Adipocyte (in vitro differentiated cells): ENCODE measurements around the gene TEAD2.

Experiments
- DNase-seq: peaks from one replicate; pipeline ENCODE4 v3.0.0-alpha.2; 2015; ENCODE audit warnings: low read depth
- H3K27me3 ChIP-seq: replicated peaks from 2 replicates; pipeline ENCODE4 v1.7.0; 2013; ENCODE audit warnings: mild to moderate bottlenecking, low read length, moderate library complexity; ENCODE audit not compliant: control insufficient read depth, insufficient read depth
- H3K36me3 ChIP-seq: 2 replicates; pipeline ENCODE4 v1.7.0; 2013; ENCODE audit warnings: low read length, mild to moderate bottlenecking, moderate library complexity; ENCODE audit not compliant: control insufficient read depth, insufficient read depth, severe bottlenecking
- H3K4me1 ChIP-seq: 2 replicates; pipeline ENCODE4 v1.7.0; 2013; ENCODE audit warnings: mild to moderate bottlenecking, low read length, moderate library complexity; ENCODE audit not compliant: control insufficient read depth, insufficient read depth
- H3K4me3 ChIP-seq: 2 replicates; pipeline ENCODE4 v1.7.0; 2013; ENCODE audit warnings: mild to moderate bottlenecking, low read length, moderate library complexity
- H3K9ac ChIP-seq: 2 replicates; pipeline ENCODE4 v1.7.0; 2013; ENCODE audit warnings: mild to moderate bottlenecking, low read length, moderate library complexity
- H3K9me3 ChIP-seq: 2 replicates; pipeline ENCODE4 v1.7.0; 2013; ENCODE audit warnings: mild to moderate bottlenecking, low read length, moderate library complexity; ENCODE audit not compliant: control insufficient read depth

Gene TEAD2

GRCh38 chr19:49361438-49362047, 673 bp downstream of the TEAD2 start:
- peaks cover 10% of the 10 kb centered on the region for H3K36me3 ChIP-seq
- peak overlapping the region; percentile 93 for H3K9ac ChIP-seq

DNA sequence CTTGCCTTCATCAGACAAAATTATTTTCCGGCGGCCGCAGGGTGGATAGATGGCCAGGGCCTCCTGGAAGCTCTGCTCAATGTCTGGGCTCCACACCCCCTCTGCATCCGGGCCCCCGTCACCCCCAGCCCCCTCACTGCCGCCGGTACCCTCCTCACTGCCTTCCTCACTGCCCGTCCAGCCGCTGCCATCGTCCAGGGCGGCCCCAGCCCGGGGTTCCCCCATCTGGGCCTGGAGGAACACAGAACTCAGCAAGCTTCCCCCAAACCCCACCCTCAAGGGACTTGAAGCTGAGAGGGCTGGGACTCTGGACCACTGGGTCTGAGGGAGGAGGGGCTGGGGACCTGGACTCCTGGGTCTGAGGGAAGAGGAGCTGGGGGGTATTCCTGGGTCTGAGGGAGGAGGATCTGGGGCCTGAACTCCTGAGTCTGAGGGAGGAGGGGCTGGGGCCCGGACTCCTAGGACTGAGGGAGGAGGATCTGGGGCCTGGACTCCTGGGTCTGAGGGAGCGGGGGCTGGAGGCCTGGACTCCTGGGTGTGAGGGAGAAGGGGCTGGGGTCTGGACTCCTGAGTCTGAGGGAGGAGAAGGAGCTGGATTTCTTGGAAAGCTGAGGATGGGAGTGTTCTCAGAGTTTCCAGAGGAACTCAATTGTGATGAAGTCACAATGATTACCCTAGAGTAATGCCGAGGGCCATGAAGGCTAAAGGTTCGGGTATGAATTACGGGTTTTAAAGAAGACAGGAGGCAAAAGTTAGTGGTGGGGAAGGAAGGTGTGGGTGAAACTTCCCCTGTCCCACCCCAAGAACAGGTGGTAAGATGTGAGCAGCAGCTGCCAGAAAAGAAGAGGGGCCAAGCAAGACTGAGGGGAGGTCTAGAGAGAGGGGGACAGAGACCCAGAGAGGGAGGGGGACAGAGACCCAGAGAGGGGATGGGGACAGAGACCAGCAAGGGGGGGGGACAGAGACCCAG, 2.1 kb downstream of the TEAD2 start:
- H3K36me3 ChIP-seq, result peaks cover 12% of the 10 kb centered on the region
- peaks cover 13% of the 10 kb centered on the region for H3K4me1 ChIP-seq
- H3K27me3 ChIP-seq, result no peaks in the 10 kb centered on the region
- H3K4me3 ChIP-seq, result no peak overlapping the region
- no peaks in the 10 kb centered on the region for H3K9me3 ChIP-seq
- peak; percentile 2 for DNase-seq
- no peak overlapping the region for H3K9ac ChIP-seq

More at GRCh38 chr19:49361438-49362047, 673 bp downstream of the TEAD2 start:
- Histone ChIP-seq H3K4me3 (peak overlapping the region; percentile 90), H3K27me3 (no peaks in the 10 kb centered on the region), H3K9me3 (no peaks in the 10 kb centered on the region), H3K4me1 (peaks cover 13% of the 10 kb centered on the region)
- DNase-seq, result peak; percentile 94

DNA sequence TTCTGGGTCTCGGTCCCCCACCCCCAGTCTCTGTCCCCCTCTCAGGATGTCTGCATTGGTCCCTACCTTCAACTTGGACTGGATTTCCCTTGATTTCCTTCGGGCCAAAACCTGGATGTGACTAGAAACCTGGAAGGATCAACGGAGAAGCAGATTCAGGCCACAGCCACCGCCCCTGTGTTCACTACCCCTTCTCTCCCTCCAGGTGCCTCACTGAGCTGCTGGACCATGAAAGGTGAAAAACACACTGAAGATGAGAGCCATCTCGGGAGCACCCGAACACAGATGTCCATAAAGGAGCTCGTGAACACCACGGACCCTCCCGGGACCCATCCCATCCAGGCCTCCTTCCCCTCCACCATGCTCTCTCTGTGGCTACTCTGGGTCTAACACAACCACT, 5.0 kb downstream of the TEAD2 start:
- no peak overlapping the region for H3K9ac ChIP-seq
- peaks cover 4% of the 10 kb centered on the region for H3K4me1 ChIP-seq
- no peaks in the 10 kb centered on the region for H3K9me3 ChIP-seq
- DNase-seq, result no peak
- H3K27me3 ChIP-seq, result no peaks in the 10 kb centered on the region
- peaks cover 30% of the 10 kb centered on the region for H3K36me3 ChIP-seq
- no peak overlapping the region for H3K4me3 ChIP-seq

- no peaks in the 10 kb centered on the region for H3K9me3 ChIP-seq
- H3K27me3 ChIP-seq, result no peaks in the 10 kb centered on the region
- no peak overlapping the region for H3K9ac ChIP-seq
- no peak overlapping the region for H3K4me3 ChIP-seq
- H3K4me1 ChIP-seq, result peaks cover 4% of the 10 kb centered on the region
- no peak for DNase-seq
- H3K36me3 ChIP-seq, result peaks cover 32% of the 10 kb centered on the region
Measured at GRCh38 chr19:49356382-49356781, 5.8 kb downstream of the TEAD2 start.

- H3K27me3 ChIP-seq, result no peaks in the 10 kb centered on the region
- no peak overlapping the region for H3K4me3 ChIP-seq
- H3K36me3 ChIP-seq, result peaks cover 36% of the 10 kb centered on the region
- peaks cover under 1% of the 10 kb centered on the region for H3K4me1 ChIP-seq
- no peak for DNase-seq
- H3K9me3 ChIP-seq, result no peaks in the 10 kb centered on the region
- no peak overlapping the region for H3K9ac ChIP-seq
Measured at GRCh38 chr19:49355909-49356353, 6.3 kb downstream of the TEAD2 start.

DNA sequence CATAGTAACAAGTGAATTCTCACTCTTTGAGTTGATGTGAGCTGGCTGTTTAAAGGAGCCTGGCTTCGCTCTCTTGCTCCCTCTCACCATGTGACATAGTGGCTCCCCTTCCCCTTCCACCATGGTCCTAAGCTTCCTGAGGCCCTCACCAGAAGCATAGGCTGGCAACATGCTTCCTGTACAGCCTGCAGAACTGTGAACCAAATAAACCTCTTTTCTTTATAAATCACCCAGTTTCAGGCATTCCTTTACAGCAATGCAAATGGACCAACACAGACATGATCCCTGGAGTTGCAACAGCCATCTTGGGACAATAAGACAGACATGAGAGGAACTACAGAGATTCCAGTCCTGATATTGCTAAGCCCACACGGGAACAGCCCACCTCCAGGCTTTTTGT, 12.6 kb downstream of the TEAD2 start:
- Histone ChIP-seq H3K4me3 (no peak overlapping the region), H3K9me3 (no peaks in the 10 kb centered on the region), H3K9ac (no peak overlapping the region), H3K27me3 (no peaks in the 10 kb centered on the region), H3K4me1 (no peaks in the 10 kb centered on the region), H3K36me3 (peaks cover 52% of the 10 kb centered on the region)
- no peak for DNase-seq

GRCh38 chr19:49348305-49349189, 13.7 kb downstream of the TEAD2 start:
- Histone ChIP-seq H3K4me3 (no peak overlapping the region), H3K9me3 (no peaks in the 10 kb centered on the region), H3K9ac (no peak overlapping the region), H3K27me3 (no peaks in the 10 kb centered on the region), H3K4me1 (no peaks in the 10 kb centered on the region), H3K36me3 (peaks cover 50% of the 10 kb centered on the region)
- no peak for DNase-seq

DNA sequence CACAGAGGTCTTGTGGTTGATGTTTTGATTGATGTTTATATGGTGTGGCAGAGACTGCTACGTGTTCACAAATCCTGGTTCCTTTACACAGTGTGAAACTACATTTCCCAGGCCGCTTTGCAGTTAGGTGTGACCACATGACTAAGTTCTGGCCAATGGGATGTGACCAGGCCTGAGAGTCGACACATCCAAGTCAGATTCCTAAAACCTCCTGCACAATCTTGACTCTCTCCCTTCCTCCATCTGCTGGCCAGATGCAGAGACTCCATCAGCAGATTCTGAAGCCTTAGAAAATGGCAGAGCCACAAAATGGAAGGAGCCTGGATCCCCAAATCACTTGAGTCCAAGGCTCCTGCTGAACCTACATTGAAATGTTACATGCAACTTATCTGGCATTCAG, 14.4 kb downstream of the TEAD2 start:
- H3K27me3 ChIP-seq, result no peaks in the 10 kb centered on the region
- H3K36me3 ChIP-seq, result peaks cover 50% of the 10 kb centered on the region
- H3K9ac ChIP-seq, result no peak overlapping the region
- H3K4me1 ChIP-seq, result no peaks in the 10 kb centered on the region
- H3K4me3 ChIP-seq, result no peak overlapping the region
- H3K9me3 ChIP-seq, result no peaks in the 10 kb centered on the region
- peak; percentile 46 for DNase-seq

- peaks cover 55% of the 10 kb centered on the region for H3K36me3 ChIP-seq
- no peaks in the 10 kb centered on the region for H3K27me3 ChIP-seq
- DNase-seq, result no peak
- H3K9ac ChIP-seq, result no peak overlapping the region
- no peaks in the 10 kb centered on the region for H3K4me1 ChIP-seq
- no peaks in the 10 kb centered on the region for H3K9me3 ChIP-seq
- no peak overlapping the region for H3K4me3 ChIP-seq
Measured at GRCh38 chr19:49347191-49347590, 15.0 kb downstream of the TEAD2 start.

DNA sequence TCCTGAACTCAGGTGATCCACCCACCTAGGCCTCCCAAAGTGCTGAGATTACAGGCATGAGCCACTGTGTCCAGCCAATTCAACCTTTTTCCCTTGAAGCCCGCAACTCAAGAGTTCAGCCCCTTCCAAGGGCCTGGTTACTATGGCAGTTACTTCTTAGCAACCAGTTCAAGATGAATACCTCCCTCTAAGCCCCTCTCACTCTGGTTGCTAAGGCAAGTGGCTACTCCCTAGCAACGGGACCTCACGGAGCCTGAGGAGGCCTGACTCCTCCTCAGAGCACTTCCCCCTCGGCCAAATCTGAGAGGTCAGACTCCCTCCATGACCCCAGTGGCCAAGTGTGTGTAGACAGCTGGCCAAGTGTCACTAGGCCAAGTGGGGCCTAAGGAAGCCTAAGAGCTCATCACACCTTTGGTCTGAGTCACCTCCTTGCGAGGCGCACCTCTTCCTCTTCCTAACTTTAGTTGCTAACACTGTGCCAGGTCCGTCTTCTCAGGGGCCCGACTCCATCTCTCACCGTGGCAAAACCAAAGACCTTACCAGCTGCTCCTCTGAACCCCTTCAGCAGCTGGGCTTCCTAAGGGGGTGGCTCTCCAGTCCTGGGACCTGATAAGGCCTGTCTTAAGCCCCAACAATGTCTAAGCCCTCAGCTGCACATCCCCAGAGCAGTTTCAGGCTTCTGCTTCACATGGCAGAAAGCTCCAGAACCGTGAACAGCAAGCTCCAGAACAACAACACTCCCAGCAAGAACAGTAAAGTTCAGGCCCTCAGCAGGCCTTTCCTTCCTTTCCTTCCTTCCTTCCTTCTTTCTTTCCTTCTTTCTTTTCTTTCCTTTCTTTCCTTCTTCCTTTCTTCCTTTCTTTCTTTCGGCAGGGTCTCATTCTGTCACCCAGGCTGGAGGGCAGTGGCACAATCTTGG, 17.5 kb downstream of the TEAD2 start:
- Histone ChIP-seq H3K9me3 (no peaks in the 10 kb centered on the region), H3K27me3 (no peaks in the 10 kb centered on the region), H3K4me3 (no peak overlapping the region), H3K36me3 (peaks cover 58% of the 10 kb centered on the region), H3K4me1 (peaks cover under 1% of the 10 kb centered on the region), H3K9ac (no peak overlapping the region)
- DNase-seq, result no peak
